LNCAP (cell line): ENCODE data around the gene FRRS1L.

Experiments
- TF ChIP-seq, protein P1 (sequence below): fragments of 450-650 bp; IDR thresholded peaks from 2 replicates; pipeline ENCODE4 v1.5.1; 2017; ENCODE audit warnings: mild to moderate bottlenecking

FRRS1L gene

DNA sequence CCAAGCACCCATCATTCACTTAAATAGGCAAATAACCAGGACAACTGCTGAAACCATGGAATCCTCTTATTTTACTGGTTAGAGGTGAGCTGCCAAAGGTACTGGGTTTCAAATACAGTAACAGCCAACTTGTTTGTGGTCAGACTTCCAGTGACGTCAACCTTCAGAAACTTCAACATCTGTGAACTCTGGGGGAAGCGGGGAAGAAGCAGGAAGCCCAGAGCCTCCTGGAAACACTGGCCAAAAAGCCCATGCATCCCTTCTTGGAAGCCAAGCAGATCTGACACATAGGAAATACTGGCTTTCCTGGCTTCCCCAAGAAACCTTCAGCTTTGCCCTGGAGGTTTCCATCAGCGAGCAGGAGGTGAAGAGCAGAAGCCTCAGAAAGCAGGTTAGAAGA lies 4.9 kb upstream of the FRRS1L start:
- TF ChIP-seq, protein P1, sequence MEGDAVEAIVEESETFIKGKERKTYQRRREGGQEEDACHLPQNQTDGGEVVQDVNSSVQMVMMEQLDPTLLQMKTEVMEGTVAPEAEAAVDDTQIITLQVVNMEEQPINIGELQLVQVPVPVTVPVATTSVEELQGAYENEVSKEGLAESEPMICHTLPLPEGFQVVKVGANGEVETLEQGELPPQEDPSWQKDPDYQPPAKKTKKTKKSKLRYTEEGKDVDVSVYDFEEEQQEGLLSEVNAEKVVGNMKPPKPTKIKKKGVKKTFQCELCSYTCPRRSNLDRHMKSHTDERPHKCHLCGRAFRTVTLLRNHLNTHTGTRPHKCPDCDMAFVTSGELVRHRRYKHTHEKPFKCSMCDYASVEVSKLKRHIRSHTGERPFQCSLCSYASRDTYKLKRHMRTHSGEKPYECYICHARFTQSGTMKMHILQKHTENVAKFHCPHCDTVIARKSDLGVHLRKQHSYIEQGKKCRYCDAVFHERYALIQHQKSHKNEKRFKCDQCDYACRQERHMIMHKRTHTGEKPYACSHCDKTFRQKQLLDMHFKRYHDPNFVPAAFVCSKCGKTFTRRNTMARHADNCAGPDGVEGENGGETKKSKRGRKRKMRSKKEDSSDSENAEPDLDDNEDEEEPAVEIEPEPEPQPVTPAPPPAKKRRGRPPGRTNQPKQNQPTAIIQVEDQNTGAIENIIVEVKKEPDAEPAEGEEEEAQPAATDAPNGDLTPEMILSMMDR = no peak

DNA sequence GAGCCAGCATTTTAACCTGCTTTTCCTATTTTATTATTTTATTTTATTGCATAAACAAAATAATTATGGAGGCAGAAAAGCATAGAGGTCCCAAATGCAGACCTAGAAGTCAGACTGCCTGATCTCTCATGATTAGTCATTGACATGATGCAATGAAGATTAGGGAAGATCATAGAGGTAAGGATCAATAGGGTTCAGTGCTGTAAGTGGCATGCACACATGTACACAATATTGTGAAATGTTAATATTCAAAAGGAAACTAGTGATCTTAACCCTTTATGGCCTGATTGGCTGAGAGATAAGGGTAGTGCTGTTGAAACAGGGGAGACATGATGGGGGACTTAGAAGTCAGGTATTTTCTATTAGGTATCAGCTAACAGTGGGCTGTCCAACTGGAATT lies 1.1 kb upstream of the FRRS1L start:
- TF ChIP-seq, protein P1 = no peak

DNA sequence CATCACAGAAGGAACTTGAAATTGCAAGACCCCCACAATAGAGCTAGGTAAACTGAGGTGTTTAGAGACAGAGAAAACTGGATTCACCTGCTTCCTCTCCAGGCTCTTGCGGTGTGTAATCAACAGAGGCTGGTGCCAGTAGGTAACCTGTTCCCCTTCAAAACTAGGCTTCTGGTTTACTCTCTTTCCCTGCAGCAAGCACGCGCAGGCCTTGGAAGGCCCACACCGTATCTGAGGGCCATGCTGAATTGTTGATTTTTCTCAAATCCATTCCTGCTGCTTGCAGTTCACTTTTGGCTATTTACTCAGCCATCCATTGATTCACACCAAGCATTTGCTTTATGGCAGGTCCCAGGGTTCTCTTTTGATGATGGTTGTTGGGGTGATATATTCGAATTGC lies 667 bp upstream of the FRRS1L start:
- TF ChIP-seq, protein P1 = no peak

DNA sequence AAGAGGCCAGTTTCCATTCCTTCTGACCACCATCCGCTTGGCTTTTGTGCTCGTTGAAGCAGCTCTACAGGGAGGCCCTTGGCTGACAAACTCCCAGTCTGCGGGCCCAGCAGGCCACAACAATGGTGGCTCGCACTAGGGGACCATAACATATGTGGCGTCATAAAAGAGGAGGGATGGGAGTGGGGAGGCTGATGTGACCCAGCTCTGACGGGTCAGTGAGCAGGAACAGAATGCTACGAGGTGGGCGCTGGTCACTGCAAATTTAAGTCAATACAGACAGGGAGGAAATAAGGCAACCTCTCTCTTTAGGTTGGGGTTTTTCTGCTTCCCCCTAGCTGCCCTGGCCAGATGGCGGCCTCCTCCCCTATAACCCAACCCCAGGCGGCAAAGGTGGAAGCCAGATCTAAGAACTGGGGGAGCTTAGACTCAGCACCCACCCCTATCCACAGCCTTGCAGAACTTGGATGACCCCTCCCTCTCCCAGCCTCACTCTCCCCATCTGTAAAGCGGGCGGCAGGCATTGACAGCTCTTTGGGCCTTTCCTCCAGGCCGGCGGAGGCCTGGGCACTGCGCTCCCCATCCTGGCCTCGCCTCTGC lies 778 bp downstream of the FRRS1L start:
- TF ChIP-seq, protein P1 = no peak

DNA sequence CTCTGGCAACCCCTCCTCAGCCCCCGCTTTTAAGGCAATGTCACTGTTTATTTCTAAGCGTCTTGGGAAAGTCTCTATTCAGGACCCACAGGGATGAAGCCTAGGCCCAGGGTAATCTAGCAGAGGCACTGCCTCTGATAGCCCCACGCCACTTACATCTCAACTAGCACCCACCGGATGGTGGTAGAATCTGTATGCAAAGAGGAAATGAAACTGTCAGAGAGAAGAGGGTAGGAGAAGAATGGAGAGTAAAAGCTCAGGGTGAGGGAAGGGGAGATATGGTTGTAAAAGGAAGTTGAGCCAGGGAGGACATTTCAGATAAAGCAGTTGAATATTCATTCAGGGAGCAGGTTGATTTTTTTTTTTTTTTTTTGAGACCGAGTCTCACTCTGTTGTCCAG lies 3.0 kb downstream of the FRRS1L start:
- TF ChIP-seq, protein P1 = no peak

DNA sequence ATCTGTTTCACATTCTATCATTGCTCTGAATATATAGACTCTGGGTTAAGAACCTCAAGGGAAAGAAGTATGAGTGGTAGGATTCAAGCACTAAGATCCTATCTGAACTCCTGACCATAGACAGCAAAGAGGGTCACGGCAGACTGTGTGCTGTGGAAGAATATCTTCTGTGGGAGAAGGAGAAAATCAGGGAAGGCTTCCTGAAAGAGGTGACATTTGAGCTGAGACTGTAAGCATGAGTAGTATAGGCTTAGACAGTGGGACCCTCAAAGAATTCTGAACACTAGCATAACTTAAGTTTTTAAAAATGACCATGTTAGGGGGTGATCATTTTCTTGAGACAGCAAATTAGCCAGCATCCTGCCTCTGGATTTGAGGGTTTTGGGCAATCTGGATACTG lies 3.9 kb downstream of the FRRS1L start:
- TF ChIP-seq, protein P1 = no peak

DNA sequence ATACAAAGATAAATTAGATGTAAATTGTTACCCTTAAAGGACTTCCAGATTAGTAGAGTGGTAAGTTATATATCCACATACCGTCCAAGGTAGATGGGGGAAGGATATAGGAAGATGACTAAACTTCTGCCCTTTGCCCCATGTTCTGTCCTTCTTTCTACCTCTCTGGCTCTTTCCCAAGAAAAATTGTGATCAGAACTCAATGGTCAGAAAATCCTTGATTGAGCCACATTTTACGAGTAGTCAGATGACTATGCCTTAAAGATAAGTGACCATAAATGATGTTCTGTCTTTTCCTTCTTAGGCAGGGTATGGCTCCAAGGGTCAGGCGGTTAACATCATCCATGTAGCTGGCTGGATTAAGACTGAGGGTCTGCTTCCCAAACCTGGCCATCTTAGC lies 4.4 kb downstream of the FRRS1L start:
- TF ChIP-seq, protein P1 = no peak

DNA sequence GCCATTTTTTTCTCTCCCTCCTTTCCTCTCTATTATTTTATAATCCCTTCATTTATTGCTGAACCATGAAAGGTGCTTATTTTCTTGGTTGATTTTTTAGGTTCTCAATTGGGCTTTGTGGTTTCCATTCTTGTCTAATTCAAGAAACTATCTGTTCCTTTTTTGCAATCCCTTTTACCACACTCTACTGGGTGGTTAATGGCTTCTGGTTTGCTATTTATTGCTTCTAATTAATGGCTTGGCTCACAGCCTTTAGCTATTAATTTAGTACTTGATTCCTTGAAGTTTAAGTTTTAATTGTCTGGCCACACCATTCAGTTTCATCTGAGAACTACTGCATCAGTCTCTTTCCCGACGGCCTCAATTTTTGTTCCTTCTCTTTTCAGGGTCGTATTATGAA lies 5.6 kb downstream of the FRRS1L start:
- TF ChIP-seq, protein P1 = no peak
